GM12872 (cell line): Measurements from ENCODE around the gene PARD6G.

ENCODE experiments used
- CTCF ChIP-seq: IDR thresholded peaks from 3 replicates; pipeline ENCODE4 v1.5.1; 2011; ENCODE audit warnings: low read depth, mild to moderate bottlenecking, low read length, moderate library complexity; ENCODE audit not compliant: insufficient read depth

PARD6G gene

GRCh38 chr18:80149667-80150066 lies 97.6 kb downstream of the PARD6G start:
- TF ChIP-seq CTCF, result no peak

GRCh38 chr18:80148326-80149199 lies 98.8 kb downstream of the PARD6G start:
- no peak for TF ChIP-seq CTCF

GRCh38 chr18:80147418-80148325 lies 99.6 kb downstream of the PARD6G start:
- no peak for TF ChIP-seq CTCF

GRCh38 chr18:80147037-80147417 lies 100.3 kb downstream of the PARD6G start:
- no peak for TF ChIP-seq CTCF

- TF ChIP-seq CTCF, result no peak
These were observed 102.0 kb downstream of the PARD6G start for GRCh38 chr18:80145196-80145804.

- no peak for TF ChIP-seq CTCF
These were observed 103.4 kb downstream of the PARD6G start for GRCh38 chr18:80143881-80144280.

GRCh38 chr18:80140455-80140985 lies 106.8 kb downstream of the PARD6G start:
- TF ChIP-seq CTCF, result no peak
